ENCODE results near the gene TMEM245.

The TMEM245 gene

GRCh38 chr9:109020113-109020512, 99.6 kb downstream of the TMEM245 start:
- DNase-seq: no peak

DNA sequence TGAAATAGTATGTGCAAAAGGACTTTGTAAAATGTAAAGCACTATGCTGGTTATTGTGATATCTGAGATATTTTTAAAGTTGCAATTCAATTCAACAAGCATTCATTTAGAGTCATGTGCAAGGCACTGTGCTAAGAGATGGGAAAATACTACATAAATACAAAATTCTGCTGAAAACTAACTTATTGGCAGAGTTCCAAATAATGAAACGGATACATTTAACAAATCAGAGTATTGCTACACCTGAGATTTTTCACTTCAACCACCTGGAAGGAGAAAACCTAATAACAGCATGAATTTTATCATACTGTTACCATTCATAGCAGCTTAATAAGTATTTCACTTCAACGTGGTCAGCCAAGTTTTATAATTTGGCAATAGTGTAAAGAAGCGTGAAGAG, 100.3 kb downstream of the TMEM245 start:
- DNase-seq: no peak

DNA sequence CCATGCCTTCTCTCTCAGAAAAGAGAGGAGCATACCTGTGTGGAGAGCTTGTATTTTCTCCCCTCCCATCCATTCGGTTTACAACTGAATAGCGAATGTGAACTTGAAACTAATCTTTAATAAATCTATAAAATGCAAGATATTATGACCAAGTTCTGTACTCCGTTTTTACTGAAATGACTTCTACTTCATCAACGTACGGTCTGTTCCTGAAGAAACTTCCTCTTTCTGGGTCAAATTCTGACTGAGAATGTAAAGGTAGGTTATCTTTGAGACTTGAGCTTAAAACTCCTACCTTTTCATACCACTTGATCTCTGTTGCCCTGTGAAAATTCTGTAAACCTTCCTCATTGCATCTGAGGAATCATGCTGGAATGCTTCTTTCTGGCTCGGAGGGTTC, 102.3 kb downstream of the TMEM245 start:
- DNase-seq: no peak

GRCh38 chr9:109017061-109017460, 102.7 kb downstream of the TMEM245 start:
- no peak for DNase-seq

DNA sequence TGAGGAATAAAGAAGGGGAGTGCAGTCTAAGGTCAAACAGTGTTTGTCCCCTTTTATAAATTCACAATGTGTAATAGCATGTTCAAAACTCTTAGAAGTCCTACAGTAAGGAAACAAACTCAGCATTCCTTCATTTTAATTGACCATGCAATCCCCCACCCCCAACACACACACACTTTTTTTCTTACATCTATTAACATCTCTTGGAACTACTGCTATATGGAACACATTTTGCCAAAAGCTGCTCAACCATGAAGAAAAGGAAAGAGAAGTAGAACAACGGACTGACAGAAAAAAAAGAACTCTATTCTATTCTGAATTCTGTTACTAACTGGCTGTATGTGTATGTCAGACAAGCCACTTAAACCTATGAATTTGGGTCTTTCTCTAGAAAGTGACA, 103.6 kb downstream of the TMEM245 start:
- no peak for DNase-seq

- DNase-seq: no peak
These were observed 105.0 kb downstream of the TMEM245 start for GRCh38 chr9:109014608-109015280.

- DNase-seq: no peak
These were observed 105.8 kb downstream of the TMEM245 start for GRCh38 chr9:109013679-109014607.

GRCh38 chr9:109012876-109013678, 106.7 kb downstream of the TMEM245 start, which contains the start of gene CTNNAL1:
TSS of gene CTNNAL1 (minus strand) at chr9:109013499. CDS start at chr9:109013442, 57 bp downstream.
- peak; percentile 47 for DNase-seq

DNA sequence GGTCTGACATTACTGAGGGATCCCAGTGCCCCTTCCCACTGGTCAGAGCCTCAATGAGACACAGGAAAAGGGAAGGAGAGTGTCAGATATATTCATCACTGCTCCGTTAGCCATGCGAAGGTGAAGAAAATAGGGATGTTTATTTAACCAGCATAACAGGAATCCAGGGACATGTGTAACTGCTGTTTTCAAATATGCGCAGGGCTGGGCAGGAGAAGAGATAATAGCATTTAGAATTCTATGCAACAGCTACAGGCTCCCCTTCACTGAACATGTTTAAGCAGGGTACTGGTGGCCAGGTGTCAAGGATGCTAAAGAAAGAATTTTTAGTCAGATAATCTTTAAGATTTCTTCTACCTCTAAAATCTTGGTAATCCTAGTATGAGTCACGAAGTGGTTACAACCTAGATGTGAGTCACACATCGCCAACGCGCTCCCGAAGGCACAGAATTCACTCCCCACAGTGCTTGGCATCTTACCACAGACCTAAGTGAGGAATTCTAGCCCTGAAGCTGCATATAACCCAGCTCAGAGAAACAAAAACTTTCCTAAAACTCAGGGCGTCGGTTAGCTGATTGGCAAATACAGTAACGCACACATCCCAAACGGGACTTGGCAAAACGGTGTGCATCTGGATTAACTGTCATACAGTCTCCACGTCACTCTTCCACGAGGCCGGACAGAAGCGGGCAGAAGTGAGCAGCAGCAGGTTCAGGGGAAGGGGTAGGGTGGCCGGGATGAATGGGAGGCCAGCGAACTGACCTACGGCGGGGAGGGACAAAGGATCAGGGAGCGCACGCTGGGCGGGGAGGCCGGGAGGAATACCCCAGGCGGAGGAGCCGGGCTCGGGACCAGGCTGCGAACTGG, 107.5 kb downstream of the TMEM245 start:
- DNase-seq: no peak

DNA sequence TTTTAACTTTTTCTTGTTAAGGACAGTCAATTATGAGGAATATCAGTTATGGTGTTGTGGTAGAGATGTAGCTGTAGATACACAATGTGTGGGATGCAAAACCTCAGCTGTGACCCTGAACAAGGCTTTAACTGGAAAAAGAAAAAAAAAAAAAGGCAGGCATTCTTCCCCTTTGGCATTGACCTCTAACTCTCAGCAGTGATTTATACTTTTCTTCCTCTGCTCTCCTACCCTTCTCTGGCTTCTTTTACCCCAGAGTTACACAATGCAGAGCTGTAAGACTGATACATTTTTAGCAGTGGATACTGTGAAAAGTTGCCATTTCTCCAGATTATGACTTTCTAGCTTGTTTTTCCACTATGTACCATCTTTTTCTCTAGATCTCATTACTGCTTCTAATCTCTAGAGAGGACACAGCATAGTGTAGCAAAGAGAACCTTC, 108.5 kb downstream of the TMEM245 start:
- no peak for DNase-seq

DNA sequence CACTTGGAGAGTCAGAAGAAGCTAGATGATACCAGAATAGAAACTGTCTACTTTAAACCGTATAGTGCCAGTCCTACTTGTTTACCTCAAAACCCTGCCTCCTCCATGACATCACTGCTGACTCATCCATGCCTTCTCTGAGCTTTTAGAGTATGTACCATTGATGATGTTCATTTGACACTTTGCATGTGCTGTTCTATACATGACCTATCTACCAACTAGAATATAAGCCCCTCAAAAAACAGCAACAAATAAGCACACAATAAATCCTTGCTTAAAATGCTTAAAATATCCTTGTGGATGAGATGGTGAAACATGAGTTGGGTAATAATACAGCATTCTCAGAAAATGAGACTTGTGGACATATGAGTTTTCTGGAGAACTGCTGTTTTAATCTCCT, 109.0 kb downstream of the TMEM245 start:
- DNase-seq: no peak

- DNase-seq: no peak
These were observed 114.1 kb downstream of the TMEM245 start for GRCh38 chr9:109005678-109006077.

DNA sequence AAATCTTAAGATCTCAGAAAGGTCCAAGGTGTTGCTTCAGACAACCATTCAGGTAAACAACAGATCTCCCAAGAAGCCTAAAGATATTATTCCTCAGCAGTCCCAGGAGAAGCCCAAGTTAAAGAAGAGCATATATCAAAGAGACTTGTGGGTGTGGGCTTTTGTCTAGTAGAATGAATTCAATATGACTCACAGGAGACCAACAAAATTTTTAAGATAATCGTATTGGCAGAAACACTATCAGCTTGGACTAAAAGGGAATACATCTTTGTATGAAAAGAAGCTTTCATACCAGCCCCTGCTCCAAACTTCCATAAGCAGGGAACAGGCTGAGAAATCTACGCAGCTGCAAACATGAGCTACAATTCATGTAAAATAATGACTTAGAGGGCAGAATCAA, 116.6 kb downstream of the TMEM245 start:
- DNase-seq: no peak

GRCh38 chr9:109002141-109002540, 117.6 kb downstream of the TMEM245 start:
- no peak for DNase-seq

GRCh38 chr9:109001275-109001676, 118.5 kb downstream of the TMEM245 start:
- DNase-seq: no peak

GRCh38 chr9:108997112-108997511, 122.6 kb downstream of the TMEM245 start:
- DNase-seq: no peak

DNA sequence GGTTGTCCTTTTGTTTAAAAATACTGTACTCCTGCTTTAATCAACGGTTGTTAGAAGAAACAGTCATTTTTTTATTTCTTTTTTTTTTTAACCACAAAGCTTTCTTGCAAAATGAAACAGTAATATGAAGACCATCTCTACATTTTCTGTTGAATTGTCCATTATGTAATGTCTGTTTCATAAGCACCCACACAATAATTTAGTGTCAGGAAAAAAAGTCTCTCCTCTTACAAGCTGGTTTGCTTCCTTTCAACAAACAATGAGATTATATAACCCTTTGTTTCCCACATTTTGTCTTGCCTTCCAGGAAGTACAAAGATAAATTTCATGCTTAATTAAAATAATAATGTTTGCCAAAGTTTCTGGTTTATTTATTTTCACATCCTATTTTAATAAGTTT, 123.1 kb downstream of the TMEM245 start:
- no peak for DNase-seq

DNA sequence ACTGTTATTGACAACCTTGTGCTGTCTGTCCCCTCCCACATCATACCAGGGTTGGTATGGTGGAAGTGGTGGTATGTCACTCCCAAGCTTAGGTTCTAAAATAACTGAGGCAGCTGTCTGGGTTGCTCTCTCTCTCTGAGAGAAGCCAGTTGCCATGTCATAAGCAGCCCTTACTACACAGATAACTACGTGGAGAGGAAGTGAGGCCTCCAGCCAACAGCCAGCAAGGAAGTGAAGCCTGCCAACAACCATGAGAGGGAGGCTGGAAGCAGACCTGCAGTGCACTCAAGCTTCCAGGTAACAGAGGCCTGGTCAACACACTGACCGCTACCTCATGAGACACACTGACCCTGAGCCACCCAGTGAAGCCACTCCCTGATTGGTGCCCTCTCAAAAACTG, 125.1 kb downstream of the TMEM245 start:
- DNase-seq: peak; percentile 32

DNA sequence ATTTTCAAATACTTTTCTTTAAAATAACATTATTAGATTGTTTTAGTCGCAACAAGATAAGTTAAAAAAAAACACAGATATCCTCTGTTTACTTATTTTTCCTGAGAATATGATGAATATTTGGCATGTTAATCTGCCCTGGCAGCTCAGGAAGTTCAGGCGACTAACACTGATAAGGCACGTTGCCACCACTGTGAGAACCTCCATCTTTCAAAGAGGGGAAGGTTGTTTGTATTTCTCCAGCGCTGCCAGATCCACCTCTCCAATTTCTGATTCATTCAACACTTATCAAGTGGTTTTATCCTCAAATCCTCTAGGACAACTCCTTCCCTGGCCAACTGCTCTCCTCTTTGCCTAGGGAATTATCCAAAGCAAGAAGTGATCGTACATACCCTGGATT, 128.3 kb downstream of the TMEM245 start:
- DNase-seq: no peak

DNA sequence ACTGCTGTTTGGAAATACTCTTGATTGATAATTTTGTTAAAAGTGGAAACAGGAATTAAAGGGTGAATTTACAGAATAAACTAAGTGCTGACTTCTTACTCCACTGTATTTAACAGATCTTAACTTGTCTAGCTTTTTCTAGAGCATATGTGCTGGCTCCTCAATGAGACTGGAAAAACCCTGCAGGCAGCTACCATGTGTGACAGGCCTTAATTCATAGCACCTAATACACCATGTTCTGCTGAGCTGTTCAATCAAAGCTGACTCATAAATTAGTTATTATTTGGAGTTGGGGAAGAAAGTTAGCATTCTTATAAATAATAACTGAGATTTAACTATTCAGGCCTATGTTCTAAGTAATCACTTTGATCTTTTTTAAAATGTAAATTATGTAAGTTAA, 135.9 kb downstream of the TMEM245 start:
- no peak for DNase-seq

DNA sequence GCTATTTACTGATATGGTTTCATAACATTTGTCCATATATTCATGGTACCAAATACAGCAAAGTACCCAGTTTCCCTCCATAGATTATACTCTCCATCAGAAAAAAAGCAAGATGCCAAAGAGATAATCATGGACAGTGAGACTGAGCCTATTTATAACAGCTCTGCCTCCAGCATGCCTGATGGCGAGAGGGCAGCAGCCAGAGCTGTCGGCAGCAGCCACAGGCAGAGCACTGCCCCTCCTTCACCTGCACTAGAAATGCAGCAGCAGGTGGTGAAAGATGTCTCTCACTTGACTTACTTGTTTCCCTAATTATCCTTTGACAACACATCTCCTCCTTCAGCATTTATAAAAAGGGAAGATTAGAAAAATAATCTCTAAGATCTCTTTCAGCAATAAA, 138.9 kb downstream of the TMEM245 start:
- DNase-seq: no peak

- no peak for DNase-seq
These were observed 141.5 kb downstream of the TMEM245 start for GRCh38 chr9:108978205-108978604.
